ENCODE measurements around the gene AP2S1. TPM values are rescaled to one million over a fixed set of nuclear protein-coding genes. Genes with fewer than 3 reads are reported as not detected.

AP2S1 gene
- total RNA-seq (100 to 1,000 TPM; 121 to 140 TPM), polyA plus RNA-seq (ENCODE audit: insufficient read depth, low read depth, low replicate concordance) (127 TPM)
- long read RNA-seq, donor 1, transcript AP2S1-201 (5 exons, 935 nt) = major isoform, 78 of 95 reads
- long read RNA-seq, donor 1, transcript AP2S1-203 (4 exons, 636 nt) = minor isoform, 6 of 95 reads
- long read RNA-seq, donor 1, partial matches to known transcripts = 0 of 95 reads
- long read RNA-seq, donor 1, other reads (novel, unspliced or antisense) = 0 of 95 reads
- long read RNA-seq, donor 2, transcript AP2S1-201 (5 exons, 935 nt) = major isoform, 43 of 57 reads
- long read RNA-seq, donor 2, partial matches to known transcripts = 0 of 57 reads
- long read RNA-seq, donor 2, other reads (novel, unspliced or antisense) = 0 of 57 reads

DNA sequence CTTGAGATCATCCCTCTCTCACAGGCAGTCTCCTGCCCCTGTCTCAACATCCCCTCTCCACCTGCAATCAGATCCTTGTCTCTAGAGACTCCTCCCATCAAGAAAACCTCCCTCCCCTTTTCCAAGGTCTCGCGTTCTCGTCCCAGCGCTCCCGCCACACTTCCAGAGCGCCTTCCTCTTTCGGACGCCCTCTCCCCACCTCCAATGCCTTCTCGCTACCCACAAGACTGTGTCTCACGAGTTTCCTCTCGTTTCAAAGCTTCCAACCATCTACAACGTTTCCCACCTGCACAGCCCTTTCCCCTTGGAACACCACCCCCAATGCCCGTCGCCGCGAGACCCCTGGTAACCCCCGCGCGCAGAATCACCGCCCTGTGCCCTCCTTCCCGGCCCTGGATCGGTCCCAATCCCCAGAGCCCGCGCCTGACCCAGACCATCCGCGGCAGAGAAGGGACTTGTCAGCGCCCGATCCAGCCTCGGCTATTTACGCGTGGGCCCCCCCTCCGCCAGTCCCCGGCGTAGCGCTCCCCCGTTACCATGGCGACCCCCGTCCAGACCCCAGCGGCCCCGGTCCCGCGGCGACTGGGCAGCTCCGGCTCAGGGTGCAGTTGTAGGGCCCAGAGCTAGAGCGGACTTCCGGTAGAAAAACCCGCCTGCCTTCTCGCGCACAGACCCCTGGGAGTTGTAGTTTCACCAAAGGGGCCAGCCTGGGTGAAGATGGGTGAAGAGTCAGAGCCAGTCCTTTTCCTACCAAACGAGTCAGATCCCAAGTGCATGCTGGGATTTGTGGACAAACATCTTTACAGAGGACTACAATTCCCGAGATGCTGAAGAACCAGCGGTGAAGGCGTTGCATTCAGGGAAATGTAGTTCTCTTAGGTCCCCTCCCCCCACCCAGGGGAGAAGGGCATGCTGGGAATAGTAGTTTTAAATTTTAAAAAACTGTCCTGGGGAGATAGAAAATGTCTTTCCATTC, at the start of gene AP2S1:
TSS of gene AP2S1 (minus strand) at position 619 of the 976 bp plus-strand sequence. CDS start at position 539, 80 bp downstream.
- Histone ChIP-seq H3K4me3 (peak within 1 kb of the TSS; percentile 76 to 94), H3K36me3 (ENCODE audit: low read depth, missing control alignments) (no peaks in the 10 kb centered on the region), H3K27me3 (no peaks in the 10 kb centered on the region), H3K4me1 (peaks cover 11% of the 10 kb centered on the region), H3K9me3 (no peaks in the 10 kb centered on the region), H3K27ac (peak within 1 kb of the TSS; percentile 72 to 84)
- 0 to 1% methylated on average over 29 to 38 of the region's 53 CpGs for WGBS, 2 donors
- DNase-seq = peak; percentile 99
- intact Hi-C loops (cut with DNase I; ENCODE audit: low total_unique reads) = no loop called here
- no peak for TF ChIP-seq POLR2A (IDR thresholded peaks at IDR 0.05)

DNA sequence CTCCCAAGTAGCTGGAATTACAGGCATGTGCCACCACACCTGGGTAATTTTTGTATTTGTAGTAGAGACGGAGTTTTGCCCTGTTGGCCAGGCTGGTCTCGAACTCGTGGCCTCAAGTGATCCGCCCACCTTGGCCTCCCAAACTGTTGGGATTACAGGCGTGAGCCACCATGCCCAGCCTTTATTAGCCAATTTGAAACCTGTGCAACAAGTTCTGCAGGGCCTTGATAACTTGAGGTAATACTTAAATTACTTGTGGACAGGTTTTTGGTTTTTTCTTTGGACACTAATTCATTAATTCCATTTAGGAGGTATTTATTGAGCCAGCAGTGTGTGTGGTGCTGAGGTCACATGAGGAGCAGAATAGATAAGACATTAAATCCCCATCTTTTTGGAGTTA, 49.7 kb upstream of the AP2S1 start:
- no peak for DNase-seq
- H3K36me3 ChIP-seq (ENCODE audit: low read depth, missing control alignments) = no peaks in the 10 kb centered on the region
- TF ChIP-seq, protein P1, sequence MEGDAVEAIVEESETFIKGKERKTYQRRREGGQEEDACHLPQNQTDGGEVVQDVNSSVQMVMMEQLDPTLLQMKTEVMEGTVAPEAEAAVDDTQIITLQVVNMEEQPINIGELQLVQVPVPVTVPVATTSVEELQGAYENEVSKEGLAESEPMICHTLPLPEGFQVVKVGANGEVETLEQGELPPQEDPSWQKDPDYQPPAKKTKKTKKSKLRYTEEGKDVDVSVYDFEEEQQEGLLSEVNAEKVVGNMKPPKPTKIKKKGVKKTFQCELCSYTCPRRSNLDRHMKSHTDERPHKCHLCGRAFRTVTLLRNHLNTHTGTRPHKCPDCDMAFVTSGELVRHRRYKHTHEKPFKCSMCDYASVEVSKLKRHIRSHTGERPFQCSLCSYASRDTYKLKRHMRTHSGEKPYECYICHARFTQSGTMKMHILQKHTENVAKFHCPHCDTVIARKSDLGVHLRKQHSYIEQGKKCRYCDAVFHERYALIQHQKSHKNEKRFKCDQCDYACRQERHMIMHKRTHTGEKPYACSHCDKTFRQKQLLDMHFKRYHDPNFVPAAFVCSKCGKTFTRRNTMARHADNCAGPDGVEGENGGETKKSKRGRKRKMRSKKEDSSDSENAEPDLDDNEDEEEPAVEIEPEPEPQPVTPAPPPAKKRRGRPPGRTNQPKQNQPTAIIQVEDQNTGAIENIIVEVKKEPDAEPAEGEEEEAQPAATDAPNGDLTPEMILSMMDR (IDR thresholded peaks at IDR 0.05) = no peak
- no peak for TF ChIP-seq POLR2A (IDR thresholded peaks at IDR 0.05)
- 91 to 99% methylated on average over 5 of the region's 5 CpGs for WGBS, 2 donors
- no peak overlapping the region for H3K27ac ChIP-seq
- H3K4me1 ChIP-seq = peaks cover 36% of the 10 kb centered on the region
- intact Hi-C loops (cut with DNase I; ENCODE audit: low total_unique reads) = no loop called here
- no peaks in the 10 kb centered on the region for H3K27me3 ChIP-seq
- H3K4me3 ChIP-seq = no peak overlapping the region
- no peaks in the 10 kb centered on the region for H3K9me3 ChIP-seq

- no peak overlapping the region for H3K4me3 ChIP-seq
- intact Hi-C loops (cut with DNase I; ENCODE audit: low total_unique reads) = no loop called here
- DNase-seq = peak; percentile 56
- no peak for TF ChIP-seq POLR2A (IDR thresholded peaks at IDR 0.05)
- TF ChIP-seq, protein P1 (IDR thresholded peaks at IDR 0.05) = no peak
- H3K27me3 ChIP-seq = no peaks in the 10 kb centered on the region
- no peak overlapping the region for H3K27ac ChIP-seq
- WGBS, 2 donors = 39 to 41% methylated on average over 5 of the region's 5 CpGs
- no peaks in the 10 kb centered on the region for H3K9me3 ChIP-seq
- H3K36me3 ChIP-seq (ENCODE audit: low read depth, missing control alignments) = no peaks in the 10 kb centered on the region
- peaks cover 20% of the 10 kb centered on the region for H3K4me1 ChIP-seq
Measured at GRCh38 chr19:46898731-46899130, 48.1 kb upstream of the AP2S1 start.

- DNase-seq = no peak
- no peaks in the 10 kb centered on the region for H3K27me3 ChIP-seq
- H3K36me3 ChIP-seq (ENCODE audit: low read depth, missing control alignments) = no peaks in the 10 kb centered on the region
- no peak overlapping the region for H3K27ac ChIP-seq
- peaks cover 9% of the 10 kb centered on the region for H3K4me1 ChIP-seq
- H3K9me3 ChIP-seq = no peaks in the 10 kb centered on the region
- TF ChIP-seq, protein P1 (IDR thresholded peaks at IDR 0.05) = no peak
- TF ChIP-seq POLR2A (IDR thresholded peaks at IDR 0.05) = no peak
- H3K4me3 ChIP-seq = no peak overlapping the region
- intact Hi-C loops (cut with DNase I; ENCODE audit: low total_unique reads) = no loop called here
- 81 to 85% methylated on average over 10 of the region's 10 CpGs for WGBS, 2 donors
Measured at GRCh38 chr19:46896076-46896794, 45.6 kb upstream of the AP2S1 start.
